Jurkat, Clone E6-1 (cell line): ENCODE results near the gene ATF7IP2.
"Not testable (repeated sequence)": the region's sequence is repeated elsewhere in the genome, so short reads cannot be mapped to it uniquely, and the experiment has no call there.

Source experiments
- DNase-seq: peaks from one replicate; pipeline ENCODE4 v3.0.0-alpha.2; 2011; ENCODE audit warnings: low read depth, low spot score
- H3K4me3 ChIP-seq: 2 replicates; pipeline ENCODE4 v1.5.1; 2011; ENCODE audit warnings: mild to moderate bottlenecking, low read length, control low read depth, moderate library complexity

The ATF7IP2 gene

GRCh38 chr16:10370096-10370726, 15.7 kb upstream of the ATF7IP2 start:
- DNase-seq = no peak
- H3K4me3 ChIP-seq = no peak overlapping the region

GRCh38 chr16:10371592-10371991, 14.3 kb upstream of the ATF7IP2 start:
- no peak for DNase-seq
- no peak overlapping the region for H3K4me3 ChIP-seq

- no peak overlapping the region for H3K4me3 ChIP-seq
- no peak for DNase-seq
Measured at GRCh38 chr16:10373556-10373955, 12.3 kb upstream of the ATF7IP2 start.

GRCh38 chr16:10376229-10376628, 9.6 kb upstream of the ATF7IP2 start:
- DNase-seq = no peak
- H3K4me3 ChIP-seq = no peak overlapping the region

GRCh38 chr16:10383626-10384025, 2.2 kb upstream of the ATF7IP2 start:
- DNase-seq = no peak
- no peak overlapping the region for H3K4me3 ChIP-seq

GRCh38 chr16:10386517-10387100, 748 bp downstream of the ATF7IP2 start:
- H3K4me3 ChIP-seq = peak overlapping the region; percentile 89
- peak; percentile 53 for DNase-seq

GRCh38 chr16:10387188-10387617, 1.3 kb downstream of the ATF7IP2 start:
- H3K4me3 ChIP-seq = peak overlapping the region; percentile 89

GRCh38 chr16:10388988-10389387, 3.1 kb downstream of the ATF7IP2 start:
- H3K4me3 ChIP-seq = no peak overlapping the region
- DNase-seq = no peak

More at GRCh38 chr16:10387188-10387617, 1.3 kb downstream of the ATF7IP2 start:
- DNase-seq = no peak

GRCh38 chr16:10390330-10390729, 4.5 kb downstream of the ATF7IP2 start:
- no peak overlapping the region for H3K4me3 ChIP-seq
- no peak for DNase-seq

- DNase-seq = no peak
- H3K4me3 ChIP-seq = no peak overlapping the region
Measured at GRCh38 chr16:10390867-10391266, 5.0 kb downstream of the ATF7IP2 start.

GRCh38 chr16:10391339-10391738, 5.5 kb downstream of the ATF7IP2 start:
- H3K4me3 ChIP-seq = no peak overlapping the region
- no peak for DNase-seq

- no peak for DNase-seq
- no peak overlapping the region for H3K4me3 ChIP-seq
Measured at GRCh38 chr16:10402975-10403374, 17.1 kb downstream of the ATF7IP2 start.

- no peak for DNase-seq
- no peak overlapping the region for H3K4me3 ChIP-seq
Measured at GRCh38 chr16:10405386-10405939, 19.6 kb downstream of the ATF7IP2 start.

- no peak overlapping the region for H3K4me3 ChIP-seq
- no peak for DNase-seq
Measured at GRCh38 chr16:10408824-10409381, 23.0 kb downstream of the ATF7IP2 start.

GRCh38 chr16:10409713-10410112, 23.9 kb downstream of the ATF7IP2 start:
- not testable (repeated sequence) for H3K4me3 ChIP-seq, DNase-seq

- no peak for DNase-seq
- H3K4me3 ChIP-seq = no peak overlapping the region
Measured at GRCh38 chr16:10410469-10410868, 24.6 kb downstream of the ATF7IP2 start.

GRCh38 chr16:10412935-10413601, 27.2 kb downstream of the ATF7IP2 start:
- no peak overlapping the region for H3K4me3 ChIP-seq
- no peak for DNase-seq

- not testable (repeated sequence) for H3K4me3 ChIP-seq, DNase-seq
Measured at GRCh38 chr16:10418204-10418603, 32.3 kb downstream of the ATF7IP2 start.

- no peak overlapping the region for H3K4me3 ChIP-seq
- DNase-seq = no peak
Measured at GRCh38 chr16:10419701-10420100, 33.8 kb downstream of the ATF7IP2 start.

GRCh38 chr16:10421596-10421995, 35.7 kb downstream of the ATF7IP2 start:
- no peak for DNase-seq
- no peak overlapping the region for H3K4me3 ChIP-seq
